Natural killer cell (primary cell): Measurements from ENCODE around the gene IGFLR1. TPM values are rescaled to one million over a fixed set of nuclear protein-coding genes. Genes with fewer than 3 reads are reported as not detected.

Experiments used
- ATAC-seq, 3 donors: fragments of 150-1000 bp in 2 of 3; fragments of 200-7000 bp in 1 of 3; cut with Tn5 transposase; 1 replicate in 1 of 3; 2 replicates in 2 of 3; pipeline ENCODE4 v1.10.0; 2021; ENCODE audit warnings: mild to moderate bottlenecking in 2 of 3, moderate library complexity in 2 of 3
- DNase-seq, 2 donors: peaks; one replicate each; pipeline versions ENCODE4 v3.0.0 to v3.0.0-alpha.2; 2013 to 2021; ENCODE audit warnings: mixed read lengths in 1 of 2
- H3K27ac ChIP-seq: one replicate; pipeline ENCODE4 v1.5.1; 2013; ENCODE audit warnings: mild to moderate bottlenecking, low read length
- H3K27me3 ChIP-seq: one replicate; pipeline ENCODE4 v1.6.1; 2013; ENCODE audit warnings: low read length; ENCODE audit not compliant: control insufficient read depth, insufficient read depth
- H3K36me3 ChIP-seq: one replicate; pipeline ENCODE4 v1.6.1; 2013; ENCODE audit warnings: low read length; ENCODE audit not compliant: control insufficient read depth, insufficient read depth
- H3K4me1 ChIP-seq: one replicate; pipeline ENCODE4 v1.6.1; 2013; ENCODE audit warnings: low read length; ENCODE audit not compliant: control insufficient read depth, insufficient read depth
- H3K4me3 ChIP-seq: one replicate; pipeline ENCODE4 v1.5.1; 2013; ENCODE audit warnings: low read length
- H3K9me3 ChIP-seq: one replicate; pipeline ENCODE4 v1.6.1; 2013; ENCODE audit warnings: low read length; ENCODE audit not compliant: control insufficient read depth, insufficient read depth
- H3K27ac Mint-ChIP-seq, 2 donors: one replicate each; pipeline ENCODE4 v1.8.0; 2022; ENCODE audit warnings: mild to moderate bottlenecking in 2 of 2, mixed read lengths in 2 of 2, moderate library complexity in 1 of 2
- H3K27me3 Mint-ChIP-seq, 2 donors: one replicate each; pipeline ENCODE4 v1.8.0; 2022; ENCODE audit warnings: low read depth in 2 of 2, mixed read lengths in 2 of 2
- H3K36me3 Mint-ChIP-seq: one replicate; pipeline ENCODE4 v1.8.0; 2022; ENCODE audit warnings: mixed read lengths
- H3K4me1 Mint-ChIP-seq, 2 donors: one replicate each; pipeline ENCODE4 v1.8.0; 2022; ENCODE audit warnings: mixed read lengths in 2 of 2
- H3K4me3 Mint-ChIP-seq: one replicate; pipeline ENCODE4 v1.8.0; 2022; ENCODE audit warnings: mild to moderate bottlenecking, moderate library complexity, mixed read lengths
- H3K9me3 Mint-ChIP-seq, 2 donors: one replicate each; pipeline ENCODE4 v1.8.0; 2022; ENCODE audit warnings: mixed read lengths in 2 of 2
- WGBS: methylation state at CpG from one replicate; pipeline ENCODE4 v1.1.7; 2013; ENCODE audit warnings: missing lambda C conversion rate; ENCODE audit not compliant: insufficient coverage; 5-methylcytosine and 5-hydroxymethylcytosine counted together
- intact Hi-C: fragments of 100-400 bp; cut with micrococcal nuclease; formaldehyde crosslinking; loops from one replicate; pipeline ENCODE4 v1.14.2; 2022
- total RNA-seq, 4 donors: library from RNA; stranded (reverse); fragments of 120-200 nt in 1 of 4; gene quantifications; one replicate each; pipeline versions ENCODE4 v1.2.3 to v1.2.4, GENCODE V29; 2013 to 2022
- TF ChIP-seq, protein P1 (sequence below): fragments of 200-600 bp; IDR thresholded peaks from one replicate; pipeline ENCODE4 v1.8.0; 2022; ENCODE audit warnings: antibody characterized with exemption

The IGFLR1 gene
- total RNA-seq, 3 donors from 2014 or later (not counting 1 experiment from before 2014, with no cell fraction given): 57.7 to 75.6 (median 69.6) TPM

DNA sequence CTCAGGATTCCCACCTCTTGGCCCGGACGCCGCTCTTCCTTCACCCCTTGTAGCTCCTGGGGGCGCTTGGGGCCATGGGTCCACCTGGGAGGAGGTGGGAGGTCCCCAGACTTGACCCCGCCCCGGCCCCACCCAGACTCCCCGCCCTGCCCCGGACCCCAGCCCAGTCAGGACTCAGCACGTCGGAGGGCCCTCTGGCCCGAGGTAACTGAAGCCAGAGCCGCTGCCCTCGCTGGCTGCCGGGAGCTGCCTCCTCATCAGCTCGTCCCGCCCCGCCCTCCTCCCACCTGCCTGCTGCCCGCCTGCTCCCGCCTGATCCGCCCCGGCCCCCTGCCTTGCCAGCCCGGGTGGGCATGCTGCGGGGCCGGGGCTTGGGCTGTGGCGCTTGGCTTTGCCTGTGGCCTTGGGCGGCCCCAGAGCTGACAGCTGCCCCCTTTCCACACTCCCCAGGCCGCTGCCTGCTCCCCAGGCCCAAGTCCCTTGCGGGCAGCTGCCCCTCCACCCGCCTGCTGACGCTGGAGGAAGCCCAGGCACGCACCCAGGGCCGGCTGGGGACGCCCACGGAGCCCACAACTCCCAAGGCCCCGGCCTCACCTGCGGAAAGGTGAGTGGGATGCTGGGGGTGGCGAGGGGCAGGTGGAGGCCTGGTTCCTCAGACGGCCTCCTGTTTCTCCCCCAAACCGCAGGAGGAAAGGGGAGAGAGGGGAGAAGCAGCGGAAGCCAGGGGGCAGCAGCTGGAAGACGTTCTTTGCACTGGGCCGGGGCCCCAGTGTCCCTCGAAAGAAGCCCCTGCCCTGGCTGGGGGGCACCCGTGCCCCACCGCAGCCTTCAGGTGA, 42.5 kb upstream of the IGFLR1 start:
- no peak overlapping the region for H3K4me3 ChIP-seq
- no peak for ATAC-seq
- H3K36me3 ChIP-seq: peaks cover 5% of the 10 kb centered on the region
- H3K4me1 ChIP-seq: no peaks in the 10 kb centered on the region
- H3K4me3 Mint-ChIP-seq: no peak overlapping the region
- H3K36me3 Mint-ChIP-seq: no peaks in the 10 kb centered on the region
- no peaks in the 10 kb centered on the region for H3K27me3 ChIP-seq
- intact Hi-C loops: no loop called here
- H3K27me3 Mint-ChIP-seq: no peaks in the 10 kb centered on the region
- 92% methylated on average over 45 of the region's 45 CpGs for WGBS
- no peaks in the 10 kb centered on the region for H3K9me3 Mint-ChIP-seq
- no peak for DNase-seq
- peaks cover 7 to 10% of the 10 kb centered on the region in 2 donors for H3K4me1 Mint-ChIP-seq
- H3K27ac Mint-ChIP-seq: no peak overlapping the region
- TF ChIP-seq, protein P1, sequence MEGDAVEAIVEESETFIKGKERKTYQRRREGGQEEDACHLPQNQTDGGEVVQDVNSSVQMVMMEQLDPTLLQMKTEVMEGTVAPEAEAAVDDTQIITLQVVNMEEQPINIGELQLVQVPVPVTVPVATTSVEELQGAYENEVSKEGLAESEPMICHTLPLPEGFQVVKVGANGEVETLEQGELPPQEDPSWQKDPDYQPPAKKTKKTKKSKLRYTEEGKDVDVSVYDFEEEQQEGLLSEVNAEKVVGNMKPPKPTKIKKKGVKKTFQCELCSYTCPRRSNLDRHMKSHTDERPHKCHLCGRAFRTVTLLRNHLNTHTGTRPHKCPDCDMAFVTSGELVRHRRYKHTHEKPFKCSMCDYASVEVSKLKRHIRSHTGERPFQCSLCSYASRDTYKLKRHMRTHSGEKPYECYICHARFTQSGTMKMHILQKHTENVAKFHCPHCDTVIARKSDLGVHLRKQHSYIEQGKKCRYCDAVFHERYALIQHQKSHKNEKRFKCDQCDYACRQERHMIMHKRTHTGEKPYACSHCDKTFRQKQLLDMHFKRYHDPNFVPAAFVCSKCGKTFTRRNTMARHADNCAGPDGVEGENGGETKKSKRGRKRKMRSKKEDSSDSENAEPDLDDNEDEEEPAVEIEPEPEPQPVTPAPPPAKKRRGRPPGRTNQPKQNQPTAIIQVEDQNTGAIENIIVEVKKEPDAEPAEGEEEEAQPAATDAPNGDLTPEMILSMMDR: no peak
- no peak overlapping the region for H3K27ac ChIP-seq
- no peaks in the 10 kb centered on the region for H3K9me3 ChIP-seq

DNA sequence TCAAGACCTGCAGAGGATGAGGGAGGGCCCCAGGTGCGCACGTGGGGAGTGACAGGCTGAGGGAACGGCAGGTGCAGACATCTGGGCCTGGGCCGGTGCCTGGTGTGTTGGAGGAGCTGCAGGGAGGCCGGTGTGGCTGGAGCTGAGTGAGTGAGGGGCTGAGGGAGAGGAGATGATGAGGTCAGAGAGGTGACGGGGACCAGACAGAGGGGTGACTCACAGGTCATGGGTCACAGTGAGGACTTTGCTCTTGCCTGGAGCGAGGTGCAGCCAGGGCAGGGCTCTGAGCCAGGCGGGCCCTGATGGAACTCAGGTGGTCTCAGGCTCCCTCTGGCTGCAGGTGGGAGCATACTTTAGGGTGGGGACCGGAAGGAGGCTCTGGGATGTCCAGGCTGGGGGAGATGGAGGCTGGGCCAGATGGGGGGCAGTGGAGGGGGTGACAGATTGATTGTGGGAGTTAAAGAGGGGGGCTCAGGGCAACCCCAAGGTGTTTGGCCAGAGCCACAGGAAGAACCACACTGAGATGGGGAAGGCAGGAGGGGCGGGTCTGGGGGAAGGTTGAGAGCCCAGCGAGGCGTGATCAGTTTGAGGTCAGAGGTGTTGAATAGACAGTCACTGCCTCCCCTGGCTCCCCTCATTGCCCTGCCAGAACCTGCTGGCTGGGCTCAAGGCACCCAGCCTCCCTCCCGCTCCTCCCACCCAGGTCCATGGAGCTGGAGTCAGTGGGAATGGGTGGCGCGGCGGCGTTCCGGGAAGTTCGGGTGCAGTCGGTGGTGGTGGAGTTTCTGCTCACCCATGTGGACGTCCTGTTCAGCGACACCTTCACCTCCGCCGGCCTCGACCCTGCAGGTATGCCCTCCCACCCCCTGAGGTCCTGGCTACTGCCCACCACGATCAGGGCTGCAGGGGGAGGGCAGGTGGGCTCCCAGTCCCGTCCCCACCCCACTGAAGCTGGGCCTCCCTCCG, 41.5 kb upstream of the IGFLR1 start:
- Histone ChIP-seq H3K4me1 (no peaks in the 10 kb centered on the region), H3K4me3 (no peak overlapping the region), H3K9me3 (no peaks in the 10 kb centered on the region), H3K36me3 (peaks cover 5% of the 10 kb centered on the region), H3K27ac (no peak overlapping the region), H3K27me3 (no peaks in the 10 kb centered on the region)
- Mint-ChIP-seq H3K4me3 (no peak overlapping the region), H3K36me3 (no peaks in the 10 kb centered on the region), H3K27ac (peak overlapping the region in 1 of 2 donors; percentile 14), H3K4me1 (peaks cover 7 to 10% of the 10 kb centered on the region in 2 donors), H3K9me3 (no peaks in the 10 kb centered on the region), H3K27me3 (no peaks in the 10 kb centered on the region)
- DNase-seq: no peak
- TF ChIP-seq, protein P1: no peak
- intact Hi-C loops: no loop called here
- ATAC-seq: peak in 2 of 3 donors; percentile 29 to 61
- WGBS: 88% methylated on average over 28 of the region's 28 CpGs

DNA sequence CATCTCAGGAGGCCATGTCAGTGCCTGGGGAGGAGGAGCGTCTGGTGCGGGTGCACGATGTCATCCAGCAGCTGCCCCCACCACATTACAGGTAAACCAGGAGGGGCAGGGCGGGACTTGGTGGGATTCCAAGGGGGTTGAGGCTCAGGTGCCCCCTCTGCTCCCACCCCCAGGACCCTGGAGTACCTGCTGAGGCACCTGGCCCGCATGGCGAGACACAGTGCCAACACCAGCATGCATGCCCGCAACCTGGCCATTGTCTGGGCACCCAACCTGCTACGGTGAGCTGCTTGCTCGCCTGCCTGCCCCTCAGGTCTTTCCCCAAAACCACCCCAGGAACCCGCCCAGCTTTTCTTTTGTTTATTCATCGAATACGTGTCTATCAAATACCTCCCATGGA, 40.3 kb upstream of the IGFLR1 start:
- Histone ChIP-seq H3K4me1 (no peaks in the 10 kb centered on the region), H3K27me3 (no peaks in the 10 kb centered on the region), H3K27ac (no peak overlapping the region), H3K36me3 (peaks cover 5% of the 10 kb centered on the region), H3K9me3 (no peaks in the 10 kb centered on the region), H3K4me3 (no peak overlapping the region)
- H3K9me3 Mint-ChIP-seq: no peaks in the 10 kb centered on the region
- no peak overlapping the region for H3K27ac Mint-ChIP-seq
- TF ChIP-seq, protein P1: no peak
- ATAC-seq: no peak
- no peak overlapping the region for H3K4me3 Mint-ChIP-seq
- no peaks in the 10 kb centered on the region for H3K27me3 Mint-ChIP-seq
- 97% methylated on average over 12 of the region's 12 CpGs for WGBS
- H3K36me3 Mint-ChIP-seq: no peaks in the 10 kb centered on the region
- intact Hi-C loops: no loop called here
- no peak for DNase-seq
- peaks cover 7 to 10% of the 10 kb centered on the region in 2 donors for H3K4me1 Mint-ChIP-seq
